Measurements from ENCODE around the gene HIRA. TPM values are rescaled to one million over a fixed set of nuclear protein-coding genes. Genes with fewer than 3 reads are reported as not detected.

Gene HIRA
- total RNA-seq, 4 donors from 2014 or later, result 18.8 to 31.6 (median 24.7) TPM

GRCh38 chr22:19402642-19403191 is 28.8 kb downstream of the HIRA start:
- Histone ChIP-seq H3K27ac (no peak overlapping the region), H3K9me3 (no peaks in the 10 kb centered on the region), H3K4me1 (no peaks in the 10 kb centered on the region), H3K27me3 (no peaks in the 10 kb centered on the region), H3K36me3 (peaks cover 0 to 77% (median 3%) of the 10 kb centered on the region in 3 donors), H3K4me3 (no peak overlapping the region)
- 92 to 96% methylated on average over 4 of the region's 4 CpGs for WGBS, 2 donors
- TF ChIP-seq POLR2A (IDR thresholded peaks at IDR 0.05), result no peak
- no peak for TF ChIP-seq CTCF (IDR thresholded peaks at IDR 0.05)
- no peak for TF ChIP-seq EP300 (IDR thresholded peaks at IDR 0.05)
- DNase-seq (ENCODE audit: low spot score in 2 of 2), result no peak

GRCh38 chr22:19401483-19401882 is 30.1 kb downstream of the HIRA start:
- WGBS, 2 donors, result 97 to 98% methylated on average over 4 of the region's 4 CpGs
- Histone ChIP-seq H3K36me3 (peaks cover 0 to 77% (median 5%) of the 10 kb centered on the region in 3 donors), H3K27me3 (no peaks in the 10 kb centered on the region), H3K27ac (no peak overlapping the region), H3K4me1 (no peaks in the 10 kb centered on the region), H3K4me3 (no peak overlapping the region), H3K9me3 (no peaks in the 10 kb centered on the region)
- TF ChIP-seq EP300 (IDR thresholded peaks at IDR 0.05) (no peak), CTCF (IDR thresholded peaks at IDR 0.05) (no peak), POLR2A (IDR thresholded peaks at IDR 0.05) (no peak)
- DNase-seq (ENCODE audit: low spot score in 2 of 2), result no peak

DNA sequence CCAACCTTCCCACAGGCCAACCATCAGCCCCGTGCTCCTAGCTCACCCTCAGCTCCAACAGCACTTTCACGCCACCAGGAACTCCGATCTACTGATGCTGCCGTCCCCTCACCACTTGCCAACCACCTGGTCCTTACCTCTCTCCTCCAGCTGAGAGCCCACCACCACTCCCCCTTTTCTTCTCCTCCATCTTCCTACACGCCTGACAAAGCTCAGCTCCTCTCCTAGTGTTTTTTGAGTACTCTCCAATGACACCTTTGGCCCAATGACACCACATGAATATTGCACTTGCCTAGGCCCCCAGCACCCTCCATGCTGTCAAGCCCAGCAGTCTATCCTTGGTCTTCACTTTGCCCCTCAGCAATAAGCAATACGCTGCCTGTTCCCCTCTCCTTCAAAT is 30.7 kb downstream of the HIRA start:
- Histone ChIP-seq H3K4me3 (no peak overlapping the region), H3K36me3 (peaks cover 0 to 79% (median 8%) of the 10 kb centered on the region in 3 donors), H3K27ac (no peak overlapping the region), H3K4me1 (no peaks in the 10 kb centered on the region), H3K27me3 (no peaks in the 10 kb centered on the region), H3K9me3 (no peaks in the 10 kb centered on the region)
- no peak for TF ChIP-seq EP300 (IDR thresholded peaks at IDR 0.05)
- no peak for DNase-seq (ENCODE audit: low spot score in 2 of 2)
- 92 to 93% methylated on average over 6 of the region's 6 CpGs for WGBS, 2 donors

- Histone ChIP-seq H3K27me3 (no peaks in the 10 kb centered on the region), H3K9me3 (no peaks in the 10 kb centered on the region), H3K27ac (no peak overlapping the region), H3K36me3 (peaks cover 6 to 81% (median 19%) of the 10 kb centered on the region in 3 donors), H3K4me1 (no peaks in the 10 kb centered on the region), H3K4me3 (no peak overlapping the region)
- DNase-seq (ENCODE audit: low spot score in 2 of 2), result no peak
- WGBS, 2 donors, result 82 to 85% methylated on average over 2 of the region's 2 CpGs
- no peak for TF ChIP-seq CTCF (IDR thresholded peaks at IDR 0.05)
- TF ChIP-seq POLR2A (IDR thresholded peaks at IDR 0.05), result no peak
- TF ChIP-seq EP300 (IDR thresholded peaks at IDR 0.05), result no peak
These were observed 32.9 kb downstream of the HIRA start for GRCh38 chr22:19398652-19399051.

- DNase-seq (ENCODE audit: low spot score in 2 of 2), result no peak
- 75 to 81% methylated on average over 6 of the region's 6 CpGs for WGBS, 2 donors
- TF ChIP-seq POLR2A (IDR thresholded peaks at IDR 0.05) (no peak), EP300 (IDR thresholded peaks at IDR 0.05) (no peak), CTCF (IDR thresholded peaks at IDR 0.05) (no peak)
These were observed 33.3 kb downstream of the HIRA start for GRCh38 chr22:19398206-19398605.

GRCh38 chr22:19397734-19398104 is 33.8 kb downstream of the HIRA start:
- no peak overlapping the region for H3K27ac ChIP-seq
- no peaks in the 10 kb centered on the region for H3K4me1 ChIP-seq
- TF ChIP-seq POLR2A (IDR thresholded peaks at IDR 0.05) (no peak), CTCF (IDR thresholded peaks at IDR 0.05) (no peak), EP300 (IDR thresholded peaks at IDR 0.05) (no peak)
- DNase-seq (ENCODE audit: low spot score in 2 of 2), result no peak
- WGBS, 2 donors, result 81 to 100% methylated on average over 3 of the region's 3 CpGs
- H3K4me3 ChIP-seq, result no peak overlapping the region
- no peaks in the 10 kb centered on the region for H3K9me3 ChIP-seq
- H3K27me3 ChIP-seq, result no peaks in the 10 kb centered on the region
- peaks cover 6 to 90% (median 21%) of the 10 kb centered on the region in 3 donors for H3K36me3 ChIP-seq

More at GRCh38 chr22:19398206-19398605, 33.3 kb downstream of the HIRA start:
- Histone ChIP-seq H3K27ac (no peak overlapping the region), H3K36me3 (peaks cover 6 to 85% (median 19%) of the 10 kb centered on the region in 3 donors), H3K9me3 (no peaks in the 10 kb centered on the region), H3K27me3 (no peaks in the 10 kb centered on the region), H3K4me1 (no peaks in the 10 kb centered on the region), H3K4me3 (no peak overlapping the region)
